Measurements from ENCODE around the gene KHK.
"Not testable (repeated sequence)": the region's sequence is repeated elsewhere in the genome, so short reads cannot be mapped to it uniquely, and the experiment has no call there.

KHK gene

DNA sequence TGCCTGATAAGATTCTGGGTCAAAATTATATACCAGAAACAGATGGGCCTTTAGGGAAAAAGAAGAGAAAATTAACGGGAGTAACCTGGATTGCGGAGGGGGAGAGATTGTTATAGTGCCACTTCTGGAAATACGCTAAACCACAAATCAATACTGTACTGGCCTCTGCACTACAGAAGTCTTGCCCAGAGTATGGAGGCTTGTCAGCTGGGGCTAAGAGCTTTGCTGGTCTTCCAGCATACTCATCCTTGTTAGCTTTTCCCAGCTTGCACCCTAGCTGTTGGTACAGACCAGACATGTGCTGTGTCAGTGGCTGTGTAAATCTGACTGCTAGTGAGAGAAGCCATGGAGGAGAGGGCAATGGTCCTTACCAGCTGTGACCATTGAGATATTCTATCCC is 26.2 kb upstream of the KHK start:
- DNase-seq (ENCODE audit: low read depth), result no peak

DNA sequence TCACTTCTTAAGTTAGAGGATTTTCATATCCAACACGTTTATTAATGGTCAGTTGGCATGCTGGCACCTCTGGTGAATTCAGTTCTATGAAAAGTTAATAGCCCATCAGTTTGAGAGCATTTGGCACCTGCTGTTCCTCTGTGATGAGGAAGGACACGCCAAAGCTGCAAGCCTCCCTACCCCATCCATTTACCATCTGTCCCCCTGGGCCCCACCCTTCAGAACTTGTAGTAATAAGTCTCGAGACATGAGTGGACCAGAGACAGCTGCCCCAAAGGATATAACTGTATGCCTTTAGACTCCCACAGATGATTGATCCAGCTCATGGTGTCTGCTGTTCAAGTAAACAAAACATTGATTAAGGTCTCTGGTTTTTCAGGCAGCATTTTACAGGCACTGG is 21.4 kb upstream of the KHK start:
- no peak for DNase-seq (ENCODE audit: low read depth)

DNA sequence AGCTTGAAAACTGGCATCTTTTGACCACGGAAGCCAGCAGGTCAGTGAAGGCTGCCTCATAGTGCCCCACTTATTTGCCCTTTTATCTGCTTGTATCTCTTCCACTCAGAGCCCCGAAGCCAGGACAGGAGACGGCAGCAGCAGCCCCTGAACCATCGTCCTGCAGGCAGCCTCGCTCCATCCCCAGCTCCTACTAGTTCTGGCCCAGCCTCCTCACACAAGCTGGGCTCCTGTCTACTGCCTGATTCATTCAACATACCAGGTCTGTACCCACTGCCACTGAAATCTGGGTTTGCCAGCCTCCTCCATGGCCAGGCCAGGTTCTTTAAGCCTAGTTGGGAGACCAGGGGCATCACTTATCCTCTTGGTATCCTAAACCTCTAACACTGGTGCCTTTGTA is 19.2 kb upstream of the KHK start:
- no peak for DNase-seq (ENCODE audit: low read depth)

DNA sequence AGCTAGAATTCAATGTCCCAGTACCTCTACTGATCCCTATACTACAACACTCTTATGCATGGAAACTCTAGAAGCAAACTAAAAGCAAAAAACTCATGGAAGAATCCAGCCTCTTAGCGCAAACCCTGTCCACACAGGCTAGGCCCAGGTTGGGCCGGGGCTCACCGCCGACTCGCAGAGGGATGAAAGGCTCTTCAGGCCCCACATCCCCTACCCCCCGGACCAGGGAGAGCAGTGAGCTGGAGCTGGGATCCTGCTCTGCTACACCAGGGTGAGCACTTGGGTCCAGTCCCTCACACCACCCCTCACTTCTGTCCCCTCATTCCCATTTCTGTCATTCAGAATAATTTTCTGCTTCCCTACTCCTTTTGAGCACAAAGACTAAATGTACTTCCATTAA is 17.1 kb upstream of the KHK start:
- no peak for DNase-seq (ENCODE audit: low read depth)

DNA sequence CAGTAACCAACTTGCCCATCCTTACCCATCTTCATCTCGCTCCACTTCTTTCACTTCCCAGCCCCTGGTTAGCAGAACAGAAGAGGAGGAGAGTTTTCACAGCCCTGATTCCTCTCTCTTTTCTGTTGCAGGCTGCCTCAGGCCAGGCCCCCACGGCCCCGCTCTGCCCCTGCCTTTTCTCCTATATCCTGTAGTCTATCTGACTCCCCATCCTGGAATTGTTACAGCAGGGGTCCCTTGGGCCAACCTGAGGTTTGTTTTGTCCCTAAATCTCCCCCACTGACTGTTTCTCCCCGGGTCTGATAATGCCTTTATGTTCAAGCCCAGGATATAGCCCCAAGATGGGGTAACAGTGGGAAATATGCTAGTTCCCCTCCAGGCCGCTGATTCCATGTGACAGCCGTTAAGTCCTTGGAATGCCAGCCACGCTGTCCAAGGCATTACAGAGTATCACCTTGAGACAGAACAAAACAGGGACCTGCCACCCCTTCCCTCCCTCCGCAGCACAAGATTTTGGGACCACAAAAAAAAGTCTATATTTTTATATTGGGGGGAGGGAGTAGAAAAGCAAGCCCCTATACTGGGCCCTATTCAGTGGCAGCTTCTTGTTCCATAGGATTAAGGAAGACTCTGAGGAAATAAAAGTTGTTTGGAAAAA is 16.5 kb upstream of the KHK start:
- no peak for DNase-seq (ENCODE audit: low read depth)

DNA sequence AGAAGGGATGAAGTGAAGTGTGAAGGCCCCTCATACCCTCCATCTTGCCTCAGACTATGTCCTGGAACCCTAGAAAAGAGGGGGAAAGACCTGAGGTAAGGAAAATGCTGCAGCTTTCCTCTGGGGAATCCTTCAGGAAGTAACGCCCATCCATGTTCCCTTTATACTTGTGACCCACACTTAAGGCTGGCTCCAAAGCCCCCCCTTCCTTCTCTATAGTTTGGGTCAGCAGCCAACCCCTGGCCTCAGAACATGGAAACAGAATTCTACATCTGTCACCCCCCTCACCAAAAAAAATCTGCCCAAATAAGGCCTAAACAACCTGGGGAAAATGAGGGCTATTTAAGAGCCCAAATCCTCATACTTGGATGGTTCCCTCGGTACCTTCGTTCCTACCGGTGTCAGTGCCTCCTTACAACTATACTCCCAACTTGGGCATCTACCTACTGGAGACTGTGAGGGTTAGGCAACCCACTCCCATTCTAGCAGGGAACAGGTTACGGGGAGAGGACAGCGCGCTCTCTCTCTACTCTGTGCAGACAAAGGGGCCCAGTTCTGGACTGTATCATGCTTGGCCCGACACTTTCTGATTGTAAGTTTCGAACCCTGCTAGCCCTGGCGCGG is 15.8 kb upstream of the KHK start:
- DNase-seq (ENCODE audit: low read depth), result no peak

DNA sequence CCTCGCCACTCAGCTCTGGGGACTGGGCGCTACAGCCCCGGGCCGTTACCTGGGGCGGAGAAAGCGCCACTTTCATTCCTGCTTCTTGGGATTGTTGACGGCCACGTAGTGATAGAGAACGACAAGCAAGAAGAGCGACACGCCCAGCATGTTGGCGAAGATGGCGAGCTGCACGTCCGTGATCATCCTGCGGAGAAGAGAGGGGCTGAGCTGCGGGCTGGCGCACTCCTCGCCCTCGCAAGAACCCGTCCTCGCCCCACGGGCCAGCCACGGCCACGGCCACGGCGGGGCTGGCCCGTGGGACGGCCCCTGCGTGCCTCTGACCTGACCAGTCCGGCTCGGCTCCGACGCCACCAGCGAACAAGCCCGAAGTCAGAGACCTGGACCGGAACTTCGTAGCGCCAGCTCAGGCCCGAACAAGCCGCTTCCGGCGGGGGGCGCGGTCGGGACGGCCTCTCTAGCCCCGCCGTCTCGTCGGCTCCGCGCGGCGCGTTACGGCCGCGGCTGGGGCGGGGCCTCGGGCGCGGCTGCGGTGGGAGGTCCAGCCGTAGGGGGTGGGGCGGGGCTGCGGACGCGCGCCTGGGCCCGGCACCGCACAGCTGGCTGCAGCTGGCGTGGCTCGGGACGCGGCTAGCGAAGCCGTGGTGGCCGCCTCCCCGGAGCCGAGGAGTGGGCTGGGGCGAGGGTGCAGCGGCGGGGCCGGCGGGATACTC is 15.1 kb upstream of the KHK start, which contains the start of gene OST4:
Gene OST4, minus strand, starts transcription at position 378 of the 713 bp plus-strand sequence.
- peak; percentile 82 for DNase-seq (ENCODE audit: low read depth)

DNA sequence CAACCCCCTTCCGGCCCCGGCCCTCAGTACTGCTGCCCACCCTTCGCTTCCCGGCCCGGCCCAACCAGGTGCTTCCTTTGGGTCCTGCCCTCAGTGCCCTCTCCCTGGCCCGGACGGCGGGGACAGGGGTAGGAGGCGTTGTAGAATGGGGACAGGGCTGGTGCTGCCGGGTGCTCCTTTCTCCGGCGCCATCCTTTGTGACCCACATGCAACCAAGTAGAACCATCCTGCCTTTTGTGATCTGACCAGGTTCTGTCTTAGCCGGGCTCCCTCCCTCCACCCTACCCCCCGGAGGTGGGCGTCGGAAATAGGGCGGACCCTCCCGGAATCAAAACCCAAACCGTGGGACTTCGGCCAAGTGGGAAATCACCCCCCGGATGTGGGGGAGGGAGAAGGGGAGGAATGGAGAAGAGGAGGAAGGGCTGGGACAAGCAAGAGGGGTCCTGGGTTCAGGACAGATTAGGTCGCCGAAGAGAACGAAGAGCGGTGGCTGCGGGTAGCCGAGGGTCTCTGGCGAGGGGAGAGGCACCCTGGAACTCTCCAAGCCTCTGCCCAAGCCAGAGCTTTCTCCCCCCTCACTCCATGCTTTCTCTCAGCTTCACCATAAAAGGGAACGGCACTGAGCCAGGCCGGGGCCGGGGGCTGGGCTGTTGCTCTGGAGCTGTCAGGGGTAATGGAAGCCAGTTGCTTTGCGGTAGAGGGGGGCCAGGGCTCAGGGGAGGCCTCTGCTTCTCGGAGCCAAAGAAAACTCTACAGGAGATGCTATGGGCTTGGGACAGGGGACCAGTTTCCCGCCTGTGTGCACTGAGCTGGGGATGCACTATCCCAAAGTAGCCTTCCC is 14.4 kb upstream of the KHK start:
- no peak for DNase-seq (ENCODE audit: low read depth)

DNA sequence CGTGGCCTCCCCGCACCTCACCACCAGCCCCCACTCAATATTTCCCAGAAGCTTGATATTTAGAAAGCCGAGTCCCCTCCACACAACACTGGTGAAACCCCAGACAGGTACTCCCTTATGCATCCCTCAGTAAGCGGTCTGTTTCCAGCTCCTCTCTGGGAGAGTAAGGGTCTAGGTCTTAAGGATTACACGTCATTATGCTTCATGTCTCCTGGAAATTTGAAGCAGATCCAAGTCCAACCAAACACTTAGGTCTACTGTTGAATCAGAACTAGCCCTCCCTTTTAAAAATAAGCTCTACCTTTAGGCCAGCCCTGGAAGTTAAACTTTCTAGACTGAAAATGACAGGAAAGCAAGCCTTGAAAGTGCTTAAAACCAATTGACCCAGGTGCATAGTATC is 13.7 kb upstream of the KHK start:
- no peak for DNase-seq (ENCODE audit: low read depth)

DNA sequence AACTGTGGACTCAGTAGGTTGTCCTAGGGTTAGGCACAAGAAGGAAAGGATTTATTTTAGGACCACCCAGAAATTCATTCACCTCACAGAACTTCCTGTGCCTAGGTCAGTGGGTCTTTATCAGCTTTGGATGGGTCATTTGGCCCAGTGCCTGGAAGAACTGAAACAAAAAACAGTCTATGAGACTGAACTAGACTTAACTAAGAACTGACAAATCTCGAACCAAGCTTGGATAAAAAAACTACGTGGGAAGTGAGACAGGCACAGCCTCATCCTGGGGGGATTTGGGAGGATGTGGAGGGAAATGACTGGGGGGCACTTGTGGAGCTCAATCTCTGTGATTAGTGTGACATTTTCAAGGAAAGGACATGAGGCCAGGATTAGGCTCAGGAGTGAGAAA is 12.8 kb upstream of the KHK start:
- no peak for DNase-seq (ENCODE audit: low read depth)

DNA sequence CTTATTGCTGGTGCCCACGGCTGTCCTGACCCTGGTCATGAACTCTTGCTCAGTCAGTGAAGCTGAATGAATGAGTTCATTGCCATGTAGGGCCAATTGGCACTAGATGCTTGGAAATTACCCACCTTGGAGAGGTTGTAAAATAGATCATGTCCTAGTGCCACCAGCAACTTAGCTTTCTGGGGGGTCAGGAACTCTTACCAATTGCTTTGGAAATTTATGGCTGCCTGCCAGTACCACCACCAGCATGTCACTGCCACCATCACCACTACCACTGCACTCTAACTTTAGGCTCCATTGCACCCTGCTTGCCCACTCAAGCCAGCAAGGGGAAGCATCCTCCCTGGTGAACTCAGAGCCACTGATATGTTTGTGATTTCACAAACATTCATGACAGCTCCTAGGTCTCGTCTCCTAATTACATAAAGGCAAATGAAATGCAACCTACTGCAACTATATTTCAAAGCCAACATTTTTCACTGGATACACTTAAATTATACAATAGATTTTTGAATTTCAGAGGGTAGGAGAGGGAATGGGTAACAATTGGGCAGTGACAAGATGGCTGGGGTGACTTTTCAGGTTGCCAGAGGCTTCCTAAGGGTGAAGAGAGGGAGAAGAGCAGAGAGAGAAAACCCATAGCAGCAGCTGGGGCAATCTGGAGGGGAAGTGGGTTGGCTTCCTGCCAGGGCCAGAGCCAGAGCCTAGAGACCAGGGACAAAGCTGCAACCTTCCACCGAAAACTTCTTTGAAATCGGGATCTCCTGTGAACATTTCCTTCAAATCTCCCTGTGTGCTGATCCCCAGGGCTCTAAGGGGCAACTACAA is 11.6 kb upstream of the KHK start:
- peak; percentile 30 for DNase-seq (ENCODE audit: low read depth)

DNA sequence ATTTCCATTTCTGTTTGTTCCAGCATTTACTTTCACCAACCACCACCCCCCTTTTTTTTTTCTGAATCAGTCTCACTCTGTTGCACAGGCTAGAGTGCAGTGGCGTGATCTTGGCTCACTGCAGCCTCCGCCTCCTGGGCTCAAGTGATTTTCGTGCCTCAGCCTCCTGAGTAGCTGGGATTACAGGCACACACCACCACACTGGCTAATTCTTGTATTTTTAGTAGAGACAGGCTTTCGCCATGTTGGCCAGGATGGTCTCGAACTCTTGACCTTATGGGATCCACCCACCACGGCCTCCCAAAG is 11.1 kb upstream of the KHK start:
- not testable (repeated sequence) for DNase-seq (ENCODE audit: low read depth)

DNA sequence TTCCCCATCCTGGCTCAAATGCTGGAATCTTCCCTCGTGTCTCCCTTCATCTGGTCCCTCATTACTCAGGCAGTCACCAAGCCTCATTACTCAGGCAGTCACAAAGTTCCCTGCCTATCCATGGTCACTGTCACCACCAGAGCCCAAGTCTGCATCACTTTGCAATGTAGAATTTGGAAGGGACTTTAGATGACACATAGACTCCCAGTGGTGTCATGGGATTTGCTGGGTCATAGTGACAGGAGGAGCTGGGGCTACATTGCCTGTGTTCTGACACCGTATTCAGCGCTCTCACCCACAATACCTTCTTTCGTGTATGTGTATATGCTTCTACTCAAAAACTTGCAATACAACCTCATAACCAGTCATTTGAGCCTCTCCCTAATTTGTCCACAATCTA is 10.2 kb upstream of the KHK start:
- no peak for DNase-seq (ENCODE audit: low read depth)

DNA sequence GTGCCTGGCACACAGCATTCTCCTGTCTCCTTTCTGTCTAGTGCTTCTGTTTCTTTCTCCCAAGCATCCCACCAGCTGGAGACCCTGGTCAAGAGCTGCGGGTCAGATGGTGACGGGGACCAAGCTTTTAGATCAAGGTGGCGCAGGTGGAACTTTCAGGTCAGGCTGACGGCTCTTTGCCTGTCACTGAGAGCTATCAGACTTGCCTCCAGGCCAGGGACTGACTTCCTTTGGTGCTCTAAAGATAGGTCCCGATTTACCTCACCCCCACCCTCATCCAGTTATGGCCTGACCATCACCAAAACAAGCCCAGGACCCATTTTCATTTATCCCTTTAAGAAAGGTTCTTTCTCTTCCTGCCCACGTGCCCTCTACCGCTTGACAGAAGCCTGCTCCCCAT is 9.3 kb upstream of the KHK start:
- DNase-seq (ENCODE audit: low read depth), result no peak

DNA sequence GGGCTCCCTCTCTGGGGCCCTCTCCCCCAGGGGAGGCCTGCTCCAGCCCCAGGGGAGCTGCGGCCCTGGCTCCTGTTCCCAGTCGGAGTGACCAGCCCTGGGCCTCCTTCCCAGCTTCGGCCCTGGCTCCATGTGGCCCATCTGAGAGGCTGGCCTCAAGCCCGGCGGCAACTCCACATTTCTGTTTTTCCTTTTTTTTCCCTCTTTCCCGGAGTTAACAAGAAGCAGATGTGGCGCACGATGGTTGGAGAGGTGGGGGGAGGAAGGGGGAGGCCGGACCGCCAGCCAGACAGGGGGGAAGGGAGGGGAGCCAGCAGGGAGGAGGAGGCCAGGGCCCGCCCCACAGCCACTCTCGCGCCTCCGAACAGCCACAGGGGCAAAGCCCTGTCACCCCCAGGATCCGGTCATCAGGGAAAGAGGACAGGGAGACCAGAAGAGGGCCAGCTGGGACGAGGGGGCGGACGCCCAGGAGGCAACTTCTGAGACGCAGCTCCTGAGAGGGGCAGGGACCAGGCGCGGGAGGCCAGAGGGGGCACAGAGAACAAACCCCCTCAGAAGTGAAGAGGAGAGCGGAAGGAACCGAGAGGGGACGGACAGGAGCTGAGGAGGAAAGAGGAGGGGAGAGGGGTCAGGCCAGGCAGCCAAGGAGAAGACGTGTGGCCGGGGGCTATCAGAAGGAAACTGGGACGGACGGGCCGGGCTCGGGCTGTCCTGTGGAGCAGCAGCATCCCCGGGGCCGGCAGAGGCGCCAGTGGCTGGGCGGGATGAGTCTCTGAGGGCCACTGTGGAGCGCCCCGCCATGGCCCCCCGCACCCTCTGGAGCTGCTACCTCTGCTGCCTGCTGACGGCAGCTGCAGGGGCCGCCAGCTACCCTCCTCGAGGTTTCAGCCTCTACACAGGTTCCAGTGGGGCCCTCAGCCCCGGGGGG is 8.0 kb upstream of the KHK start, which contains the start of gene EMILIN1:
Gene EMILIN1, plus strand, starts transcription at position 349 of the 928 bp plus-strand sequence. Its CDS starts 451 bp downstream, at position 800.
- DNase-seq (ENCODE audit: low read depth), result no peak

DNA sequence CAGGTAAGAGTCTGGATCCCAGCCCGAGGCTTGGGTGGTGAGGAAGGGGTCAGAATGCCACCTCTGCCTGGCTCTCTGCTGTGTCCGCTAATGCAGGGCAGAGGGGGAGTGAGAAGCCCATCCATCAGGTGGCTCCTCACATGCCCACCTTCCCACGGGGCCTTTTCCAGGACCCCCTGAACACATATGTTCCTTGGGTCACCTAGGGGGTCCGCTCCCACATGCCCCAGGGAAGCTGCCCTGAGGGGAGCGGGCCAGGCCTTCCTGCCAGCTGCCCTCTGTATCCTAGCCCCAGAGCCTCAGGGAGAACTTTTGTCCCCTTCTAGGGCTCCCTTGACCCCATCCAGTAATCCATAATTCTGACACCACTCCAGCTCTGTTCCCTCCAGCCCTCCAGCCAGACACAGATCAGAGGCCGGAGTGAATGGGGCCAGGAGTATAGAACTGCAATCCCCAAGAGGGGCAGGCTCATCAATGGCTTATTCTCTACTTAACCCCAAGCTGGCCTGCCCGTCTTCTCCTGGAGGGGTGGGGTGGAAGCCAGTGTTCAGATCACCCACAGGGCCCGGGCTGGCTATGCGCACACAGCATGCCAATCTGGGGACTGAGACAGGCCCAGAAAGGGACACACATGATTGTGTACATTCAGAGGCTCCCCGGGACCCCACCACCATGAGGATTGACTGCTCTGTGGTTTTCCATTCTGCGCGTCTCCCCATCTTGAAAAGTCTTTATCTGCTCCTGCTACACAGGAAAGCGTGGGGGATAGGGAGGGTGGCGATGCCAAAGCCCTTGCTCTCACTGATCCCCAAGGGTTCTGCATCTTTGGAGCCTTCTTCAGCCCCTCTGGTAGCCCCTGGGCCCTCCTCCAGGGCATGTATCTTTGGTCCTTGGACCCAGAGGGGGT is 7.1 kb upstream of the KHK start:
- no peak for DNase-seq (ENCODE audit: low read depth)

DNA sequence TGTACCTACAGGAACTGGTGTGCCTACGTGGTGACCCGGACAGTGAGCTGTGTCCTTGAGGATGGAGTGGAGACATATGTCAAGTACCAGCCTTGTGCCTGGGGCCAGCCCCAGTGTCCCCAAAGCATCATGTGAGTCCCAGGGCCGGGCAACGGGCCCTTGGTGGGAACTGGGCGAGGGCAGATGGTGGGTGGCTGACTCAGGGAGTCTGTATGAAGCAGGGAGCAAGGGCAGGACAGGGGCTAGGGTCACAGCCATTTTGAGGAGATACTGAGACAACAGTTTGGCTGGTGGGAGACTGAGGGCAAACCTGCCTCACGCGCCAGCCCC is 6.5 kb upstream of the KHK start:
- no peak for DNase-seq (ENCODE audit: low read depth)

DNA sequence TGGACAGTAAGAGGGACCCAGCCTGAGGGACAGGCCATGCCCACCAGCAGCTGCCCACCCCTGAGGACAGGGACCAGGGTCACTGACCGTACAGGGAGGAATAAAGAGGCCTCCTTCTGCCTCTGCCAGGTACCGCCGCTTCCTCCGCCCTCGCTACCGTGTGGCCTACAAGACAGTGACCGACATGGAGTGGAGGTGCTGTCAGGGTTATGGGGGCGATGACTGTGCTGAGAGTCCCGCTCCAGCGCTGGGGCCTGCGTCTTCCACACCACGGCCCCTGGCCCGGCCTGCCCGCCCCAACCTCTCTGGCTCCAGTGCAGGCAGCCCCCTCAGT is 6.0 kb upstream of the KHK start:
- DNase-seq (ENCODE audit: low read depth), result no peak

DNA sequence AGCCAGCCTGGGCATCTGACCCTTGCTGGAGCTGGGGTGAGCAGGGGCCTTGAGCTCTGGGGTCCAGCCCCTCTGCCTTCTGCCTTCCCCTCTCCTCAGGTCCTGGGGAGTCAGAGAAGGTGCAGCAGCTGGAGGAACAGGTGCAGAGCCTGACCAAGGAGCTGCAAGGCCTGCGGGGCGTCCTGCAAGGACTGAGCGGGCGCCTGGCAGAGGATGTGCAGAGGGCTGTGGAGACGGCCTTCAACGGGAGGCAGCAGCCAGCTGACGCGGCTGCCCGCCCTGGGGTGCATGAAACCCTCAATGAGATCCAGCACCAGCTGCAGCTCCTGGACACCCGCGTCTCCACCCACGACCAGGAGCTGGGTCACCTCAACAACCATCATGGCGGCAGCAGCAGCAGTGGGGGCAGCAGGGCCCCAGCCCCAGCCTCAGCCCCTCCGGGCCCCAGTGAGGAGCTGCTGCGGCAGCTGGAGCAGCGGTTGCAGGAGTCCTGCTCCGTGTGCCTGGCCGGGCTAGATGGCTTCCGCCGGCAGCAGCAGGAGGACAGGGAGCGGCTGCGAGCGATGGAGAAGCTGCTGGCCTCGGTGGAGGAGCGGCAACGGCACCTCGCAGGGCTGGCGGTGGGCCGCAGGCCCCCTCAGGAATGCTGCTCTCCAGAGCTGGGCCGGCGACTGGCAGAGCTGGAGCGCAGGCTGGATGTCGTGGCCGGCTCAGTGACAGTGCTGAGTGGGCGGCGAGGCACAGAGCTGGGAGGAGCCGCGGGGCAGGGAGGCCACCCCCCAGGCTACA is 4.4 kb upstream of the KHK start:
- DNase-seq (ENCODE audit: low read depth), result no peak
